Endothelial cell of umbilical vein (primary cell): ENCODE results near the gene SMIM44. TPM values are rescaled to one million over a fixed set of nuclear protein-coding genes. Genes with fewer than 3 reads are reported as not detected.

Source experiments
- BruUV-seq: library from RNA; stranded (reverse); fragments of 400-500 nt; replicated peaks from 2 replicates; lab custom pipeline; 2021; lab: Mats Ljungman, UMichigan
- CTCF ChIA-PET: fragments of 300-600, 350-600 bp; sonication (Branson Sonifier 250); formaldehyde crosslinking; loops from one replicate; lab custom pipeline; 2021; ENCODE audit warnings: antibody characterized with exemption, inconsistent platforms; lab: Charles Lee
- POLR2A ChIA-PET: fragments of 300-600, 350-600 bp; sonication (Branson Sonifier 250); formaldehyde crosslinking; loops from one replicate; lab custom pipeline; 2021; ENCODE audit warnings: antibody characterized with exemption, inconsistent platforms; lab: Charles Lee
- DNase-seq: peaks from one replicate; pipeline ENCODE4 v3.0.0-alpha.2; 2011; ENCODE audit warnings: low read depth, low spot score
- FAIRE-seq: peaks from 2 replicates; lab custom pipeline; 2011; peaks lifted over from hg19 to GRCh38; lab: Jason Lieb, UNC
- H2AFZ ChIP-seq: 2 replicates; pipeline ENCODE4 v1.6.0; 2012; ENCODE audit warnings: low read depth, low read length, control low read depth, inconsistent platforms
- H3K27ac ChIP-seq: 2 replicates; pipeline ENCODE4 v1.5.1; 2011; ENCODE audit warnings: low read depth, mild to moderate bottlenecking, control low read depth, low read length, moderate library complexity; ENCODE audit not compliant: insufficient read depth
- H3K27me3 ChIP-seq, 2 experiments: 2 replicates each; pipeline versions ENCODE4 v1.6.0 to v1.6.1; 2011; ENCODE audit warnings: low read length in 2 of 2, mixed read lengths in 1 of 2; ENCODE audit not compliant: control insufficient read depth in 2 of 2, insufficient read depth in 2 of 2
- H3K36me3 ChIP-seq, 2 experiments: 2 replicates in 1 of 2; 3 replicates in 1 of 2; pipeline ENCODE4 v1.5.1; 2011; ENCODE audit warnings: low read length in 2 of 2, mild to moderate bottlenecking in 1 of 2, moderate library complexity in 1 of 2; ENCODE audit not compliant: control insufficient read depth in 2 of 2, insufficient read depth in 2 of 2; ENCODE audit errors: extremely low read depth in 1 of 2
- H3K4me1 ChIP-seq: 3 replicates; pipeline ENCODE4 v1.5.1; 2011; ENCODE audit warnings: mild to moderate bottlenecking, low read length; ENCODE audit not compliant: control insufficient read depth, insufficient read depth; ENCODE audit errors: extremely low read depth
- H3K4me2 ChIP-seq: 2 replicates; pipeline ENCODE4 v1.6.1; 2011; ENCODE audit warnings: low read length, control low read depth, mixed read lengths; ENCODE audit not compliant: insufficient read depth
- H3K4me3 ChIP-seq, 3 experiments: fragments of 200-600 bp in 1 of 3; sonication (generic), shearing (Covaris generic) in 1 of 3; replicated peaks in 1 of 3; 2 replicates each; pipeline ENCODE4 v1.5.1; 2011 to 2016; ENCODE audit warnings: control low read depth in 3 of 3, low read length in 3 of 3, mild to moderate bottlenecking in 2 of 3, inconsistent platforms in 1 of 3, low read depth in 1 of 3, moderate library complexity in 1 of 3; ENCODE audit not compliant: insufficient read depth in 1 of 3
- H3K79me2 ChIP-seq: 2 replicates; pipeline ENCODE4 v1.6.0; 2012; ENCODE audit warnings: low read length, inconsistent platforms; ENCODE audit not compliant: control insufficient read depth, insufficient read depth
- H3K9ac ChIP-seq: replicated peaks from 2 replicates; pipeline ENCODE3; 2011; ENCODE audit warnings: low read length, control low read depth; ENCODE audit not compliant: insufficient read depth; ENCODE audit errors: extremely low read depth
- H3K9me1 ChIP-seq: replicated peaks from 3 replicates; pipeline ENCODE4 v1.6.0; 2011; ENCODE audit warnings: mild to moderate bottlenecking, low read length; ENCODE audit not compliant: control insufficient read depth, insufficient read depth; ENCODE audit errors: extremely low read depth
- H3K9me3 ChIP-seq: replicated peaks from 2 replicates; pipeline ENCODE4 v1.5.1; 2012; ENCODE audit warnings: low read length, inconsistent platforms; ENCODE audit not compliant: control insufficient read depth, insufficient read depth
- H4K20me1 ChIP-seq: replicated peaks from 2 replicates; pipeline ENCODE3; 2011; ENCODE audit warnings: mild to moderate bottlenecking, low read length; ENCODE audit not compliant: control insufficient read depth, insufficient read depth; ENCODE audit errors: extremely low read depth
- FOS ChIP-seq: IDR thresholded peaks from 2 replicates; pipeline ENCODE4 v1.6.1; 2011; ENCODE audit warnings: mild to moderate bottlenecking, low read length, moderate library complexity, borderline replicate concordance; ENCODE audit not compliant: insufficient read depth
- GATA2 ChIP-seq: IDR thresholded peaks from 2 replicates; pipeline ENCODE4 v1.7.0; 2011; ENCODE audit warnings: low read depth, mild to moderate bottlenecking, moderate library complexity, mixed read lengths, low read length; ENCODE audit not compliant: insufficient read length, insufficient read depth
- MYC ChIP-seq: IDR thresholded peaks from one replicate; pipeline ENCODE4 v1.6.1; 2011; ENCODE audit warnings: mild to moderate bottlenecking, low read depth, low read length
- POLR2A ChIP-seq: IDR thresholded peaks from 2 replicates; pipeline ENCODE4 v1.6.1; 2012; ENCODE audit warnings: low read depth, mild to moderate bottlenecking, control low read depth, low read length
- dilution Hi-C: fragments of 300-500 bp; cut with MboI; formaldehyde crosslinking; loops from one replicate; pipeline ENCODE4 v1.15.0; 2019; ENCODE audit warnings: low sequenced_read_pairs; ENCODE audit not compliant: extremely low pct_ligation_motif_present
- intact Hi-C: fragments of 100-400 bp; cut with micrococcal nuclease; formaldehyde crosslinking; loops from one replicate; pipeline ENCODE4 v1.10.0; 2022
- polyA plus RNA-seq, 4 experiments: library from polyadenylated mRNA; depleted of rRNA in 3 of 4; stranded (reverse) in 3 of 4; unstranded in 1 of 4; fragments of >200 nt; gene quantifications; 2 replicates each; pipeline versions ENCODE4 v1.2.1 to v1.2.3, GENCODE V29; 2011 to 2012; ENCODE audit warnings: missing spikeins in 1 of 4
- total RNA-seq: library from RNA; stranded (reverse); gene quantifications from 2 replicates; pipeline ENCODE4 v1.2.3, GENCODE V29; 2021
- TF ChIP-seq, protein P1 (sequence below): IDR thresholded peaks from 2 replicates; pipeline ENCODE4 v1.6.1; 2011; ENCODE audit not compliant: insufficient read depth, insufficient read length

SMIM44 gene
- total and polyA plus RNA-seq, 2 donors (not counting 3 experiments of a cell fraction or from before 2014, with no cell fraction given) = not detected

- dilution Hi-C loops = no loop called here
- intact Hi-C loops = loop anchor here (2.0 kb wide), 1 partner anchor 65 kb away; the partner anchor contains the start of gene HMG20B
- peak overlapping the region; percentile 63 to 91 (median 77) for H3K4me3 ChIP-seq
- ChIA-PET CTCF (interaction anchor here (0.7 to 1.9 kb wide), 2 partner anchors 22 to 37 kb away, joined by 3 to 9 read pairs; no protein-coding TSS in a partner anchor), POLR2A (no interaction called here)
- peak overlapping the region; percentile 73 for H3K4me2 ChIP-seq
- H3K79me2 ChIP-seq = peaks cover 63% of the 10 kb centered on the region
- TSS peak; percentile 33 for BruUV-seq
- no peaks in the 10 kb centered on the region for H3K9me1 ChIP-seq
- no peak overlapping the region for H2AFZ ChIP-seq
- peak overlapping the region; percentile 30 for H3K27ac ChIP-seq
- H3K4me1 ChIP-seq = peaks cover 10% of the 10 kb centered on the region
- FAIRE-seq = peak; percentile 75
- no peaks in the 10 kb centered on the region for H3K27me3 ChIP-seq
- DNase-seq = peak; percentile 11
- H3K9ac ChIP-seq = peak overlapping the region; percentile 85
- TF ChIP-seq, protein P1, sequence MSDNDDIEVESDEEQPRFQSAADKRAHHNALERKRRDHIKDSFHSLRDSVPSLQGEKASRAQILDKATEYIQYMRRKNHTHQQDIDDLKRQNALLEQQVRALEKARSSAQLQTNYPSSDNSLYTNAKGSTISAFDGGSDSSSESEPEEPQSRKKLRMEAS = no peak
- TF ChIP-seq GATA2 (no peak), FOS (no peak), POLR2A (no peak), MYC (no peak)
- H3K36me3 ChIP-seq = peaks cover 0 to 10% of the 10 kb centered on the region in 2 experiments
- no peaks in the 10 kb centered on the region for H3K9me3 ChIP-seq
- no peaks in the 10 kb centered on the region for H4K20me1 ChIP-seq
Observed at GRCh38 chr19:3507371-3508120, 24.3 kb upstream of the SMIM44 start.
